ENCODE measurements around the gene OPRL1. TPM values are rescaled to one million over a fixed set of nuclear protein-coding genes. Genes with fewer than 3 reads are reported as not detected.

The OPRL1 gene
- total and polyA plus RNA-seq, 2 donors (not counting 1 experiment from before 2014, with no cell fraction given) = 3.5 to 6.2 TPM

DNA sequence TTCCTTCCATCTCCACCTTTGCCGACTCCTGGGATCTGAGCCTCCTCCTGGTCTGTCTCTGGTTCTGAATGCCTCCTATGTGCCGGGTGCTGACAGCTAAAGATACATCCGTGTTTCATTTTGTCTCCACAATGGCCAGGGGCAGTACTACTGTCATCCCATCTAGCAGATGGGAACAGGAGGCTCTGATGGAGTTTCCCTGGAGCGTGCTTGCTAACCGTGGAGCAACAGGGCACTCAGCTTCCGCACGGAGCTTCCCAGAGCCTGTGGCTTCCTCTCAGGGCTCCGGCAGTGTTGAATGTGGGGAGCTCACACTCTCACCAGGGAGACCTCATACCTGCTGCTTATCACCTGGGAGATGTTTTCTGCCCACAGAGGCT lies 39.4 kb downstream of the OPRL1 start:
- peaks cover 4 to 11% of the 10 kb centered on the region in 2 donors for H3K4me1 ChIP-seq (ENCODE audit: control insufficient read depth in 2 of 2, insufficient read depth in 2 of 2, low read length in 2 of 2)
- no peaks in the 10 kb centered on the region for H3K9me3 ChIP-seq (ENCODE audit: control extremely low read depth in 1 of 3, control insufficient read depth in 2 of 3, insufficient read depth in 1 of 3, low read length in 2 of 3)
- TF ChIP-seq, protein P1, sequence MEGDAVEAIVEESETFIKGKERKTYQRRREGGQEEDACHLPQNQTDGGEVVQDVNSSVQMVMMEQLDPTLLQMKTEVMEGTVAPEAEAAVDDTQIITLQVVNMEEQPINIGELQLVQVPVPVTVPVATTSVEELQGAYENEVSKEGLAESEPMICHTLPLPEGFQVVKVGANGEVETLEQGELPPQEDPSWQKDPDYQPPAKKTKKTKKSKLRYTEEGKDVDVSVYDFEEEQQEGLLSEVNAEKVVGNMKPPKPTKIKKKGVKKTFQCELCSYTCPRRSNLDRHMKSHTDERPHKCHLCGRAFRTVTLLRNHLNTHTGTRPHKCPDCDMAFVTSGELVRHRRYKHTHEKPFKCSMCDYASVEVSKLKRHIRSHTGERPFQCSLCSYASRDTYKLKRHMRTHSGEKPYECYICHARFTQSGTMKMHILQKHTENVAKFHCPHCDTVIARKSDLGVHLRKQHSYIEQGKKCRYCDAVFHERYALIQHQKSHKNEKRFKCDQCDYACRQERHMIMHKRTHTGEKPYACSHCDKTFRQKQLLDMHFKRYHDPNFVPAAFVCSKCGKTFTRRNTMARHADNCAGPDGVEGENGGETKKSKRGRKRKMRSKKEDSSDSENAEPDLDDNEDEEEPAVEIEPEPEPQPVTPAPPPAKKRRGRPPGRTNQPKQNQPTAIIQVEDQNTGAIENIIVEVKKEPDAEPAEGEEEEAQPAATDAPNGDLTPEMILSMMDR (IDR thresholded peaks at IDR 0.05) = no peak
- TF ChIP-seq EZH2 (IDR thresholded peaks at IDR 0.05; ENCODE audit: borderline replicate concordance, insufficient read depth, low read depth, low read length, poor library complexity, severe bottlenecking) = no peak
- ChIA-PET POLR2A (interaction anchor here (0.6 to 2.0 kb wide), 3 partner anchors 35 to 825 kb away, joined by 4 to 12 read pairs (median 6); partner anchors contain the start of gene LKAAEAR1), CTCF (interaction anchor here (1.7 to 9.2 kb wide), 4 partner anchors 18 to 80 kb away, joined by 10 to 220 read pairs (median 79); partner anchors contain the start of genes LKAAEAR1, OPRL1 and RGS19)
- no peak overlapping the region for H3K27ac ChIP-seq (ENCODE audit: low read length in 2 of 2)
- peaks cover 0 to 9% (median 0%) of the 10 kb centered on the region in 4 experiments for H3K27me3 ChIP-seq (replicated peaks in 1 of 4; ENCODE audit: control extremely low read depth in 1 of 4, control insufficient read depth in 3 of 4, insufficient read depth in 4 of 4, low read length in 3 of 4)
- Mint-ChIP-seq H3K27ac (no peak overlapping the region), H3K4me1 (peaks cover 8% of the 10 kb centered on the region), H3K27me3 (peaks cover 3% of the 10 kb centered on the region), H3K9me3 (ENCODE audit: insufficient read depth) (no peaks in the 10 kb centered on the region), H3K4me3 (no peak overlapping the region)
- DNase-seq (no peak), ATAC-seq (ENCODE audit: low read depth) (no peak)
- H3K4me2 ChIP-seq (replicated peaks; ENCODE audit: low read depth, low read length, poor library complexity, severe bottlenecking) = no peak overlapping the region
- no peak overlapping the region for H2AFZ ChIP-seq (ENCODE audit: insufficient read depth, low read depth, low read length, poor library complexity, severe bottlenecking)
- no peaks in the 10 kb centered on the region for H3K79me2 ChIP-seq (ENCODE audit: control insufficient read depth, insufficient read depth, low read length)
- H3K4me3 ChIP-seq (ENCODE audit: control extremely low read depth in 1 of 5, extremely low read depth in 1 of 5, insufficient read depth in 1 of 5, low read depth in 2 of 5, low read length in 4 of 5) = no peak overlapping the region
- intact Hi-C loops (cut with micrococcal nuclease) = no loop called here
- no peaks in the 10 kb centered on the region for H3K36me3 ChIP-seq (replicated peaks in 1 of 2; ENCODE audit: control extremely low read depth in 1 of 2, control insufficient read depth in 1 of 2, extremely low read depth in 1 of 2, insufficient read depth in 2 of 2, low read length in 1 of 2)
- H4K20me1 ChIP-seq (ENCODE audit: control insufficient read depth, insufficient read depth, low read length, poor library complexity, severe bottlenecking) = no peaks in the 10 kb centered on the region
- WGBS (ENCODE audit: insufficient coverage) = 97% methylated on average over 8 of the region's 8 CpGs
- H3K9ac ChIP-seq (ENCODE audit: low read length) = no peak overlapping the region

GRCh38 chr20:64119681-64120341 lies 39.9 kb downstream of the OPRL1 start:
- Mint-ChIP-seq H3K4me1 (peaks cover 8% of the 10 kb centered on the region), H3K27ac (peak overlapping the region; percentile 84), H3K27me3 (peaks cover 3% of the 10 kb centered on the region), H3K4me3 (peak overlapping the region; percentile 77), H3K9me3 (ENCODE audit: insufficient read depth) (no peaks in the 10 kb centered on the region)
- Histone ChIP-seq H3K27ac (ENCODE audit: low read length in 2 of 2) (no peak overlapping the region), H3K79me2 (ENCODE audit: control insufficient read depth, insufficient read depth, low read length) (no peaks in the 10 kb centered on the region), H3K27me3 (replicated peaks in 1 of 4; ENCODE audit: control extremely low read depth in 1 of 4, control insufficient read depth in 3 of 4, insufficient read depth in 4 of 4, low read length in 3 of 4) (peaks cover 0 to 10% (median 0%) of the 10 kb centered on the region in 4 experiments), H4K20me1 (ENCODE audit: control insufficient read depth, insufficient read depth, low read length, poor library complexity, severe bottlenecking) (no peaks in the 10 kb centered on the region), H3K4me1 (ENCODE audit: control insufficient read depth in 2 of 2, insufficient read depth in 2 of 2, low read length in 2 of 2) (peaks cover 4 to 11% of the 10 kb centered on the region in 2 donors), H2AFZ (ENCODE audit: insufficient read depth, low read depth, low read length, poor library complexity, severe bottlenecking) (peak overlapping the region; percentile 74), H3K4me2 (replicated peaks; ENCODE audit: low read depth, low read length, poor library complexity, severe bottlenecking) (peak overlapping the region; percentile 76), H3K9me3 (ENCODE audit: control extremely low read depth in 1 of 3, control insufficient read depth in 2 of 3, insufficient read depth in 1 of 3, low read length in 2 of 3) (no peaks in the 10 kb centered on the region), H3K9ac (ENCODE audit: low read length) (peak overlapping the region; percentile 45), H3K36me3 (replicated peaks in 1 of 2; ENCODE audit: control extremely low read depth in 1 of 2, control insufficient read depth in 1 of 2, extremely low read depth in 1 of 2, insufficient read depth in 2 of 2, low read length in 1 of 2) (no peaks in the 10 kb centered on the region), H3K4me3 (ENCODE audit: control extremely low read depth in 1 of 5, extremely low read depth in 1 of 5, insufficient read depth in 1 of 5, low read depth in 2 of 5, low read length in 4 of 5) (peak overlapping the region in 4 of 5 experiments; percentile 14 to 50 (median 40))
- POLR2A ChIA-PET = interaction anchor here (0.6 to 2.0 kb wide), 5 partner anchors 36 to 825 kb away, joined by 3 to 12 read pairs (median 4); partner anchors contain the start of genes LKAAEAR1 and PRPF6
- intact Hi-C loops (cut with micrococcal nuclease) = loop anchor here (1.0 to 5.0 kb wide), 5 partner anchors 18 to 333 kb away; no protein-coding TSS in a partner anchor
- DNase-seq (no peak), ATAC-seq (ENCODE audit: low read depth) (no peak)
- CTCF ChIA-PET = interaction anchor here (0.7 to 9.2 kb wide), 22 partner anchors 11 to 1165 kb away, joined by 3 to 220 read pairs (median 6); partner anchors contain the start of genes LKAAEAR1, NPBWR2, OPRL1 and PRPF6
- TF ChIP-seq EZH2 (IDR thresholded peaks at IDR 0.05; ENCODE audit: borderline replicate concordance, insufficient read depth, low read depth, low read length, poor library complexity, severe bottlenecking) = no peak
- TF ChIP-seq, protein P1 (IDR thresholded peaks at IDR 0.05) = no peak
- WGBS (ENCODE audit: insufficient coverage) = 82% methylated on average over 11 of the region's 14 CpGs

All from B cell (primary cell).